B cell (primary cell): Measurements from ENCODE around the gene FAM184B. TPM values are rescaled to one million over a fixed set of nuclear protein-coding genes. Genes with fewer than 3 reads are reported as not detected.

Source experiments
- ATAC-seq: fragments of 200-7000 bp; cut with Tn5 transposase; one replicate; pipeline ENCODE4 v1.10.0; 2021; ENCODE audit warnings: low read depth, mild to moderate bottlenecking, moderate number of reproducible peaks, moderate library complexity
- CTCF ChIA-PET: fragments of 350-600 bp; sonication (Branson Sonifier 250); formaldehyde crosslinking; loops from one replicate; lab custom pipeline; 2021; ENCODE audit warnings: antibody characterized with exemption, inconsistent platforms; lab: Charles Lee
- POLR2A ChIA-PET: fragments of 350-600 bp; sonication (Branson Sonifier 250); formaldehyde crosslinking; loops from one replicate; lab custom pipeline; 2021; ENCODE audit warnings: antibody characterized with exemption; lab: Charles Lee
- DNase-seq: peaks from one replicate; pipeline ENCODE4 v3.0.0; 2013
- H2AFZ ChIP-seq: 2 replicates; pipeline ENCODE4 v1.6.1; 2012; ENCODE audit warnings: mild to moderate bottlenecking, low read depth, low read length; ENCODE audit not compliant: insufficient read depth, poor library complexity, severe bottlenecking
- H3K27ac ChIP-seq, 2 donors: 1 replicate in 1 of 2; 2 replicates in 1 of 2; pipeline ENCODE4 v1.5.1; 2012 to 2013; ENCODE audit warnings: low read length in 2 of 2, mild to moderate bottlenecking in 2 of 2, moderate library complexity in 1 of 2
- H3K27me3 ChIP-seq, 4 experiments: fragments of 200-600 bp in 1 of 4; sonication (generic) in 1 of 4; replicated peaks in 1 of 4; 1 replicate in 2 of 4; 2 replicates in 2 of 4; pipeline versions ENCODE4 v1.6.1 to v1.7.0; 2013 to 2016; ENCODE audit warnings: low read length in 3 of 4, mild to moderate bottlenecking in 2 of 4, mixed read lengths in 1 of 4, moderate library complexity in 1 of 4; ENCODE audit not compliant: insufficient read depth in 4 of 4, control insufficient read depth in 3 of 4; ENCODE audit errors: control extremely low read depth in 1 of 4
- H3K36me3 ChIP-seq, 2 experiments: replicated peaks in 1 of 2; 1 replicate in 1 of 2; 2 replicates in 1 of 2; pipeline versions ENCODE4 v1.6.1 to v1.7.1; 2013; ENCODE audit warnings: low read length in 1 of 2; ENCODE audit not compliant: insufficient read depth in 2 of 2, control insufficient read depth in 1 of 2; ENCODE audit errors: control extremely low read depth in 1 of 2, extremely low read depth in 1 of 2
- H3K4me1 ChIP-seq, 2 donors: fragments of 200-600 bp in 1 of 2; sonication (generic) in 1 of 2; 1 replicate in 1 of 2; 2 replicates in 1 of 2; pipeline versions ENCODE4 v1.5.1 to v1.6.1; 2013 to 2017; ENCODE audit warnings: low read length in 2 of 2; ENCODE audit not compliant: control insufficient read depth in 2 of 2, insufficient read depth in 2 of 2
- H3K4me2 ChIP-seq: replicated peaks from 2 replicates; pipeline ENCODE3; 2012; ENCODE audit warnings: mild to moderate bottlenecking, low read depth, low read length; ENCODE audit not compliant: poor library complexity, severe bottlenecking
- H3K4me3 ChIP-seq, 5 experiments: fragments of 200-600 bp in 1 of 5; sonication (generic) in 1 of 5; 1 replicate in 3 of 5; 2 replicates in 2 of 5; pipeline versions ENCODE4 v1.5.1 to v1.7.0; 2011 to 2016; ENCODE audit warnings: low read length in 4 of 5, mild to moderate bottlenecking in 4 of 5, low read depth in 2 of 5, control low read depth in 1 of 5, moderate library complexity in 1 of 5; ENCODE audit not compliant: insufficient read depth in 1 of 5; ENCODE audit errors: control extremely low read depth in 1 of 5, extremely low read depth in 1 of 5
- H3K79me2 ChIP-seq: fragments of 200-600 bp; sonication (generic); one replicate; pipeline ENCODE4 v1.6.0; 2016; ENCODE audit warnings: low read length; ENCODE audit not compliant: control insufficient read depth, insufficient read depth
- H3K9ac ChIP-seq: fragments of 200-600 bp; sonication (generic); 2 replicates; pipeline ENCODE4 v1.6.1; 2017; ENCODE audit warnings: mild to moderate bottlenecking, low read length, moderate library complexity
- H3K9me3 ChIP-seq, 3 donors: one replicate each; pipeline versions ENCODE4 v1.6.1 to v1.7.1; 2013; ENCODE audit warnings: low read length in 2 of 3; ENCODE audit not compliant: control insufficient read depth in 2 of 3, insufficient read depth in 1 of 3; ENCODE audit errors: control extremely low read depth in 1 of 3
- H4K20me1 ChIP-seq: 2 replicates; pipeline ENCODE4 v1.6.0; 2012; ENCODE audit warnings: mild to moderate bottlenecking, low read length; ENCODE audit not compliant: insufficient read depth, control insufficient read depth, poor library complexity, severe bottlenecking
- H3K27ac Mint-ChIP-seq: one replicate; pipeline ENCODE4 v1.8.0; 2021; ENCODE audit warnings: mixed read lengths
- H3K27me3 Mint-ChIP-seq: one replicate; pipeline ENCODE4 v1.8.0; 2021; ENCODE audit warnings: mixed read lengths
- H3K4me1 Mint-ChIP-seq: one replicate; pipeline ENCODE4 v1.8.0; 2021; ENCODE audit warnings: mixed read lengths
- H3K4me3 Mint-ChIP-seq: one replicate; pipeline ENCODE4 v1.8.0; 2021; ENCODE audit warnings: mixed read lengths
- H3K9me3 Mint-ChIP-seq: one replicate; pipeline ENCODE4 v1.8.0; 2022; ENCODE audit warnings: mixed read lengths; ENCODE audit not compliant: insufficient read depth
- CTCF ChIP-seq: fragments of 200-600 bp; IDR thresholded peaks from one replicate; pipeline ENCODE4 v1.8.0; 2022; ENCODE audit warnings: antibody characterized with exemption, mild to moderate bottlenecking
- EZH2 ChIP-seq: IDR thresholded peaks from 2 replicates; pipeline ENCODE4 v1.6.1; 2012; ENCODE audit warnings: borderline replicate concordance, low read depth, mild to moderate bottlenecking, moderate library complexity, low read length; ENCODE audit not compliant: insufficient read depth, poor library complexity, severe bottlenecking
- WGBS: methylation state at CpG from one replicate; pipeline ENCODE4 v1.1.5; 2013; ENCODE audit warnings: missing lambda C conversion rate; ENCODE audit not compliant: insufficient coverage; 5-methylcytosine and 5-hydroxymethylcytosine counted together
- intact Hi-C: fragments of 100-400 bp; cut with micrococcal nuclease; formaldehyde crosslinking; loops from one replicate; pipeline ENCODE4 v1.10.0; 2022
- polyA plus RNA-seq: library from polyadenylated mRNA; depleted of rRNA; stranded (reverse); fragments of >200 nt; gene quantifications from 2 replicates; pipeline ENCODE4 v1.2.3, GENCODE V29; 2012
- total RNA-seq, 2 donors: library from RNA; stranded (reverse); fragments of 120-200 nt in 1 of 2; gene quantifications; 1 replicate in 1 of 2; 2 replicates in 1 of 2; pipeline versions ENCODE4 v1.2.3 to v1.2.4, GENCODE V29; 2013 to 2022

Gene FAM184B
- total and polyA plus RNA-seq, 2 donors (not counting 1 experiment from before 2014, with no cell fraction given): not detected

- intact Hi-C loops: no loop called here
Observed at GRCh38 chr4:17690135-17690534, 91.3 kb downstream of the FAM184B start.

GRCh38 chr4:17688011-17688441 is 93.4 kb downstream of the FAM184B start:
- Mint-ChIP-seq H3K4me3 (no peak overlapping the region), H3K4me1 (no peaks in the 10 kb centered on the region), H3K27ac (no peak overlapping the region), H3K9me3 (no peaks in the 10 kb centered on the region), H3K27me3 (peaks cover 6% of the 10 kb centered on the region)
- Histone ChIP-seq H4K20me1 (no peaks in the 10 kb centered on the region), H3K4me3 (no peak overlapping the region), H2AFZ (no peak overlapping the region), H3K36me3 (no peaks in the 10 kb centered on the region), H3K4me1 (no peaks in the 10 kb centered on the region), H3K27ac (no peak overlapping the region), H3K4me2 (no peak overlapping the region), H3K9ac (no peak overlapping the region), H3K79me2 (no peaks in the 10 kb centered on the region), H3K27me3 (no peaks in the 10 kb centered on the region), H3K9me3 (no peaks in the 10 kb centered on the region)
- TF ChIP-seq CTCF: no peak
- TF ChIP-seq EZH2: no peak
- ChIA-PET CTCF (no interaction called here), POLR2A (no interaction called here)
- ATAC-seq: no peak
- DNase-seq: no peak
- intact Hi-C loops: no loop called here
- 80% methylated on average over 6 of the region's 9 CpGs for WGBS

More at GRCh38 chr4:17690135-17690534, 91.3 kb downstream of the FAM184B start:
- no peaks in the 10 kb centered on the region for H4K20me1 ChIP-seq
- DNase-seq: no peak
- ChIA-PET CTCF (interaction anchor here (1.4 kb wide), 1 partner anchor 55 kb away, joined by 3 read pairs; no protein-coding TSS in a partner anchor), POLR2A (no interaction called here)
- H3K4me2 ChIP-seq: no peak overlapping the region
- Mint-ChIP-seq H3K4me1 (no peaks in the 10 kb centered on the region), H3K27ac (no peak overlapping the region), H3K4me3 (no peak overlapping the region), H3K27me3 (peaks cover 9% of the 10 kb centered on the region), H3K9me3 (no peaks in the 10 kb centered on the region)
- no peak overlapping the region for H3K9ac ChIP-seq
- no peaks in the 10 kb centered on the region for H3K4me1 ChIP-seq
- no peak overlapping the region for H3K4me3 ChIP-seq
- no peak for TF ChIP-seq CTCF
- TF ChIP-seq EZH2: no peak
- H3K27me3 ChIP-seq: no peaks in the 10 kb centered on the region
- 93% methylated on average over 3 of the region's 5 CpGs for WGBS
- ATAC-seq: no peak
- H3K79me2 ChIP-seq: no peaks in the 10 kb centered on the region
- no peak overlapping the region for H3K27ac ChIP-seq
- H3K9me3 ChIP-seq: no peaks in the 10 kb centered on the region
- H3K36me3 ChIP-seq: no peaks in the 10 kb centered on the region
- no peak overlapping the region for H2AFZ ChIP-seq
